Activated T-cell treated with anti-CD3 and anti-CD28 coated beads, Interleukin-2, amount 50 U/mL, for 4 hours (primary cell): ENCODE results near the gene FCHSD1. TPM values are rescaled to one million over a fixed set of nuclear protein-coding genes. Genes with fewer than 3 reads are reported as not detected.
A peak's percentile ranks its signal among the peaks of the same experiment; 100 is the strongest.

Source experiments
- ATAC-seq, 2 donors: fragments of 200-7000 bp; cut with Tn5 transposase; one replicate each; pipeline ENCODE4 v1.10.0; 2021
- DNase-seq: peaks from one replicate; pipeline ENCODE4 v3.0.0-alpha.2; 2020
- H3K27me3 Mint-ChIP-seq: one replicate; pipeline ENCODE4 v1.8.0; 2021; ENCODE audit warnings: low read depth, mixed read lengths
- H3K36me3 Mint-ChIP-seq: one replicate; pipeline ENCODE4 v1.8.0; 2022; ENCODE audit warnings: mixed read lengths; ENCODE audit not compliant: insufficient read depth
- H3K4me1 Mint-ChIP-seq: one replicate; pipeline ENCODE4 v1.8.0; 2021; ENCODE audit warnings: low read depth, mixed read lengths
- H3K4me3 Mint-ChIP-seq: one replicate; pipeline ENCODE4 v1.8.0; 2021; ENCODE audit warnings: mild to moderate bottlenecking, moderate library complexity, mixed read lengths
- H3K9me3 Mint-ChIP-seq: one replicate; pipeline ENCODE4 v1.8.0; 2021; ENCODE audit warnings: mixed read lengths
- total RNA-seq, 3 donors: library from RNA; stranded (reverse); gene quantifications; one replicate each; pipeline ENCODE4 v1.2.1, GENCODE V29; 2021

The FCHSD1 gene
- total RNA-seq, 3 donors from 2014 or later: 20.5 to 29.7 (median 22.1) TPM

GRCh38 chr5:141681695-141682641 lies 30.8 kb upstream of the FCHSD1 start, which contains the start of gene ARAP3:
Gene ARAP3, minus strand, starts transcription at chr5:141682230. Its CDS starts 1,744 bp downstream, at chr5:141680486.
- peak; percentile 72 to 77 for ATAC-seq
- H3K4me1 Mint-ChIP-seq: peaks cover 20% of the 10 kb centered on the region
- H3K9me3 Mint-ChIP-seq: no peaks in the 10 kb centered on the region

DNA sequence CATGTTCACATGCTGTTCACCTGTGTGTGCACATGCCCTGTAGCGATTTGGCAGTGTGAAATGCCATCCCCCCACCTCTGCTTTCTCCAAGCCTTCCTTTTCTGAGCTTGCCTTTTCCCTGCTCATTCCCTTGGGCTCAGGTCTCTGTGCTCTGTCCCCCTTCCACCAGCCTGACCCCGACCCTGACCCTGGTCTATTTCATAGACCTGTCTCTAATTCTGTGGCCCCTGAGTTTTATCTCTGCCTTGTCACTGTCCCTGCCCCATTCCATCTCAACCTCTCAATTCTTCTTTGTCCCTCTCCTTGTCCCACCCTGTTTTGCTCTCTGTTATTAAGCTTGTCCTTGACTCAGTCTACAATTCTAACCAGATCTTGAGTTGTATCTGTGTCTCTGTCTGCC lies 30.1 kb upstream of the FCHSD1 start:
- ATAC-seq: no peak
- H3K27me3 Mint-ChIP-seq: no peaks in the 10 kb centered on the region

More at GRCh38 chr5:141681695-141682641, 30.8 kb upstream of the FCHSD1 start, which contains the start of gene ARAP3:
- Mint-ChIP-seq H3K4me3 (peak within 1 kb of the TSS; percentile 75), H3K36me3 (no peaks in the 10 kb centered on the region), H3K27me3 (no peaks in the 10 kb centered on the region)
- peak; percentile 22 for DNase-seq

GRCh38 chr5:141680751-141681201 lies 29.6 kb upstream of the FCHSD1 start:
- Mint-ChIP-seq H3K9me3 (no peaks in the 10 kb centered on the region), H3K4me1 (peaks cover 20% of the 10 kb centered on the region), H3K27me3 (no peaks in the 10 kb centered on the region), H3K36me3 (no peaks in the 10 kb centered on the region), H3K4me3 (peak overlapping the region; percentile 75)
- ATAC-seq (no peak), DNase-seq (no peak)

More for the DNA sequence above, 30.1 kb upstream of the FCHSD1 start:
- DNase-seq: no peak
- Mint-ChIP-seq H3K4me1 (peaks cover 20% of the 10 kb centered on the region), H3K36me3 (no peaks in the 10 kb centered on the region), H3K9me3 (no peaks in the 10 kb centered on the region), H3K4me3 (peak overlapping the region; percentile 75)

GRCh38 chr5:141680178-141680577 lies 29.0 kb upstream of the FCHSD1 start:
- no peak for DNase-seq
- no peaks in the 10 kb centered on the region for H3K9me3 Mint-ChIP-seq
- no peaks in the 10 kb centered on the region for H3K36me3 Mint-ChIP-seq
- no peak overlapping the region for H3K4me3 Mint-ChIP-seq
- H3K27me3 Mint-ChIP-seq: no peaks in the 10 kb centered on the region
- no peak for ATAC-seq
- H3K4me1 Mint-ChIP-seq: peaks cover 20% of the 10 kb centered on the region

GRCh38 chr5:141677415-141677814 lies 26.2 kb upstream of the FCHSD1 start:
- Mint-ChIP-seq H3K36me3 (no peaks in the 10 kb centered on the region), H3K27me3 (no peaks in the 10 kb centered on the region), H3K4me1 (peaks cover 9% of the 10 kb centered on the region), H3K4me3 (no peak overlapping the region), H3K9me3 (no peaks in the 10 kb centered on the region)
- ATAC-seq (no peak), DNase-seq (no peak)

GRCh38 chr5:141675672-141676071 lies 24.5 kb upstream of the FCHSD1 start:
- H3K4me1 Mint-ChIP-seq: no peaks in the 10 kb centered on the region
- H3K36me3 Mint-ChIP-seq: no peaks in the 10 kb centered on the region
- DNase-seq: no peak
- H3K9me3 Mint-ChIP-seq: no peaks in the 10 kb centered on the region
- ATAC-seq: no peak
- no peaks in the 10 kb centered on the region for H3K27me3 Mint-ChIP-seq
- H3K4me3 Mint-ChIP-seq: no peak overlapping the region

- no peak overlapping the region for H3K4me3 Mint-ChIP-seq
- H3K27me3 Mint-ChIP-seq: no peaks in the 10 kb centered on the region
- no peaks in the 10 kb centered on the region for H3K9me3 Mint-ChIP-seq
- DNase-seq (no peak), ATAC-seq (no peak)
- no peaks in the 10 kb centered on the region for H3K36me3 Mint-ChIP-seq
- no peaks in the 10 kb centered on the region for H3K4me1 Mint-ChIP-seq
Observed at GRCh38 chr5:141674747-141675146, 23.5 kb upstream of the FCHSD1 start.

GRCh38 chr5:141672841-141673813 lies 21.9 kb upstream of the FCHSD1 start:
- Mint-ChIP-seq H3K4me3 (no peak overlapping the region), H3K9me3 (no peaks in the 10 kb centered on the region), H3K36me3 (no peaks in the 10 kb centered on the region), H3K27me3 (no peaks in the 10 kb centered on the region), H3K4me1 (no peaks in the 10 kb centered on the region)
- DNase-seq: no peak
- no peak for ATAC-seq

DNA sequence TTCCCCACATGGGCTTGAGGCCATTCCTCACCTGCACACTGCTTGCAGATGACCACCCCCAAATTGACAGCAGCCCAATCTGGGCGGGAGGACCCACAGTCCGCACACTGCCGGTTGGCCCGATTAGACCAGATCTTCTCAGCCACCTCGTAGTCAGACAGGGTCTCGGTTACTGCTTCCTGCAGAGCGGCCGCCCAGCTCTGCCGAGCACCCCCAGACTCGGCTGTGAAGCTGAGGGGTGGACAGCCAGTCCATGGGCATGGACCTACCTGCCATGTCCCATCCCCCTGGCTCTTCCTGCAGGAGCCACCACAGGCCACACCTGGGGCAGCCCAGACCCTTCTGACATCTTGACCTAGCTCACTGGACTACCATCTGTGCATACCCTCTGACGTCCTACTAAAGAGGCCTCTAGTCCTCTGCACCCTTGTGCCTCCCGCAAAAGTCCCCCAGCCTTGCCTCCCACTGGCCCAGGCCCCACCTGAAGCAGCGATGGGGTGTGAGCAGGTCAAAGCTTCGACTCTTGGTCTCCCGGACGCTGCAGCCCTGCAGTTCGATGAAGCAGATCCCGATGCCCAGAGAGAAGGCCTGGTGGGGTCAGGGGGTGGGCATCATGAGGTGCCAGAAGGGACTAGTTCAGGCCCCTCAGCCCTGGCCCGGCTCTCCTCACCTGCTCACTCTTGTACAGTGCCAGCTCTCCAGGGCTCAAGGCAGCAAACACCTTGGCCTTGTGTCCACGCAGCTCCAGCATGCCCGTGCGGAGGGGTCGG lies 21.0 kb upstream of the FCHSD1 start:
- H3K36me3 Mint-ChIP-seq: no peaks in the 10 kb centered on the region
- ATAC-seq: no peak
- H3K4me1 Mint-ChIP-seq: no peaks in the 10 kb centered on the region
- DNase-seq: no peak
- no peak overlapping the region for H3K4me3 Mint-ChIP-seq
- no peaks in the 10 kb centered on the region for H3K27me3 Mint-ChIP-seq
- H3K9me3 Mint-ChIP-seq: no peaks in the 10 kb centered on the region

DNA sequence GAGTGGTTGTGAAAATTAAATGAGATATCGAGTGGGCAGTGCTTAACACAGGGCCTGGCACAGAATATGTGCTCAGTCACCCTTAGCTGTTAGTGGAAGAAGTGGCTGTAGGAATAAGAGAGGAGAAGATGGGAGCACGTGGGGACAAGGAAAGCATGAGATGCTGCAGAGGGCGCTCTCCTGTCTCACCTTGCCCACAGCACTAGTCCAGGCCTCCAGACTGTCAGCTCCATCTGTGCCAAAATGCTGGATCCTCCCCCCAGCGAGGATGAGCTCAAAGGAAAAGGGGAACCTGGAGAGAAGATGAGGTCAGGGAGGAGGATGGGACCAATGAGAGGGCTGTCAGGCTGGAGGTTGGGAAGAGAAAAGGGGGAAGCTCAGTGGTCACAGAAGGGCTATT lies 18.3 kb upstream of the FCHSD1 start:
- Mint-ChIP-seq H3K4me1 (peaks cover 3% of the 10 kb centered on the region), H3K9me3 (no peaks in the 10 kb centered on the region), H3K4me3 (no peak overlapping the region), H3K27me3 (no peaks in the 10 kb centered on the region), H3K36me3 (no peaks in the 10 kb centered on the region)
- no peak for DNase-seq
- no peak for ATAC-seq

- no peaks in the 10 kb centered on the region for H3K9me3 Mint-ChIP-seq
- peaks cover 3% of the 10 kb centered on the region for H3K4me1 Mint-ChIP-seq
- H3K36me3 Mint-ChIP-seq: no peaks in the 10 kb centered on the region
- H3K27me3 Mint-ChIP-seq: no peaks in the 10 kb centered on the region
- H3K4me3 Mint-ChIP-seq: no peak overlapping the region
- ATAC-seq (no peak), DNase-seq (no peak)
Observed at GRCh38 chr5:141668601-141669265, 17.5 kb upstream of the FCHSD1 start.

- DNase-seq (no peak), ATAC-seq (no peak)
- peaks cover 3% of the 10 kb centered on the region for H3K4me1 Mint-ChIP-seq
- no peaks in the 10 kb centered on the region for H3K9me3 Mint-ChIP-seq
- H3K27me3 Mint-ChIP-seq: no peaks in the 10 kb centered on the region
- no peak overlapping the region for H3K4me3 Mint-ChIP-seq
- H3K36me3 Mint-ChIP-seq: no peaks in the 10 kb centered on the region
Observed at GRCh38 chr5:141665995-141666940, 15.1 kb upstream of the FCHSD1 start.
